Measurements from ENCODE around the gene NFASC.

Gene NFASC

DNA sequence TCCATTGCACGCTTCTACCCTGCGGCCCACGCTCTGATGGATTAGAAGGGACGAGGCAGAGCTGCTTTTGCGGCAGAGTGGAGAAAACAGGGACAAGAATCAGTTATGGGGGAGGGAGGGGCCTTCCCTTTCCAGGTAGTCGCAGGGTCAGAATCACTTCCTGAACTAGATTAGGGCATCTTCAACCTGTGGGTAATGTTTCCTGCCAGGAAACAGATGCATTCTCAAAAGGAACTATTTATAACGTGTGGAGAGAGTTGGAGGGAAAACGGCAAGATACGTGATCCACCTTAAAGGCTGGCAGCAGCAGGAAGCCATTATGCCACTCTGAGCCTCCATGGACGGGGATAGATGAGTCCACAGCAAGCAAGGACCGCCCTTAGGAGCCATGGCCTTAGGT, 112.5 kb downstream of the NFASC start:
- DNase-seq (ENCODE audit: low spot score): no peak

DNA sequence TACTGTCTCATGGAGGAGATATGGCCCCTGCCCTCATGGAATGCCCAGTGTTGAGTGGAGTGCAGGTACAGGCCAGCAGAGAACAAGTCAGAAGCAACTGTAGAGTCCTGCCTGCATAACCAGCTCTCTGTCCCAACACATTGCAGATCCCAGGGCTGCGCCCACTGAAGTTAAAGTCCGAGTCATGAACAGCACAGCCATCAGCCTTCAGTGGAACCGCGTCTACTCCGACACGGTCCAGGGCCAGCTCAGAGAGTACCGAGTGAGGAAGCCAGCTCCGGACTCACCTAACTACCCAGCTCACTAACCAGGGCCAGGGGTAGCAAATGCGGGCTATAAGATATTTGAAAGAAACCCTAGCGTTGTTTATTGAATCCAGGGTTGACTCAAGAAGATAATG, 113.2 kb downstream of the NFASC start:
- DNase-seq (ENCODE audit: low spot score): no peak

DNA sequence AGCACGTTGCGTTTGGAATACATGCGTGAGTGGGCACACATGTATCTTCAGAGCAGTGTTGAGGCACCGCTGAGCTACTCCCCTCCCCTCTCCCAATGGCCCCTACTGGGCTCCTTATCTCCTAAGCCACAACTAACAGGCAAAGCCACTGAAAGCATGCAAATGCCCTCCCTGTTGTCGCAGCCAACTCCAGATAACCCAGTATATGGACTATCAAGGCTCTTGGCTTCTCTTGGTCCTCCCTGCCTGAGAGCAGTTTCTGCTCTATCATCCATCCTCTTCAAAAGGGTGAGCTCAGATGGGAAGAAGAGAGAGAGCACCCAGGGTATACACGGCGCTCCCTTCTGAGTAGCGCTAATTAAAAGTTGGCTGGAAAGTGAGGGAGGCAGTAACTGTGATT, 113.8 kb downstream of the NFASC start:
- DNase-seq (ENCODE audit: low spot score): no peak

DNA sequence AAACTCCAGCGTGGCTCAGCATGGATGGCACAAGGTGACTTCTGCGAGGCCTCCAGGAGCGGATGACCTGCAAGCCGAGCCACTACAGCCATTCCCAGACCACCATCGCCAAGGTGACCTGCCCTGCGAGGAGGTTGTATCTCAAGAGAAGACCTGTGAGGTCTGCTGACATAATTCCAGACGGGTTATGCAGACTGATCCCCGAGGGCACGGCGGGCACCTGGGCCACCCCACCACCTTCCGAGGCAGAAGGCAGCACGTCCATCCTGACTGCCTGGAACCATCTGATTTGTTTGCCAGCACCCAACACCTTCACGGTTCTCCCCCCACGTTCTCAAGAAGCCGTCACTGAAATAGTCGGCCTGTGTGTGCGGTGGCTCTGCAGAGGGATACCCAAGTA, 115.5 kb downstream of the NFASC start:
- DNase-seq (ENCODE audit: low spot score): no peak

DNA sequence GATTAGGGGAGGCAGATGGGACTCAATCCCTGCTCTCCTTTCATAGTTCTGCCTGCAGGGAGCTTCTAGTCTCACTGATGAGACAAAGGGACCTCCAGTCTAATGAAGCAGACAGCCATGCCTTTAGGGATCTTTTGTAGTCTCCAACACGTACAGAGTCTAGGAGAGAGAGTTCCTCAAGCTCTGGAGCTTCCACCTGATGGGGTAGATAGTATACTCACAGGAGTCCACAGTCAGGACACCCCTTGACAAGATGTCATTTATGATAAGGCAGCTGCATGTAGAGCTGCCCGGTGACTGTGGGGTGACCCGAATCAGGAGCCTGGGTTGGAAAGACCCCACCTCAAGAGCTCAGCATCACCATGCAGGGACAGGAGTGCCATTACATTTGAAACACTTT, 117.0 kb downstream of the NFASC start:
- DNase-seq (ENCODE audit: low spot score): no peak

DNA sequence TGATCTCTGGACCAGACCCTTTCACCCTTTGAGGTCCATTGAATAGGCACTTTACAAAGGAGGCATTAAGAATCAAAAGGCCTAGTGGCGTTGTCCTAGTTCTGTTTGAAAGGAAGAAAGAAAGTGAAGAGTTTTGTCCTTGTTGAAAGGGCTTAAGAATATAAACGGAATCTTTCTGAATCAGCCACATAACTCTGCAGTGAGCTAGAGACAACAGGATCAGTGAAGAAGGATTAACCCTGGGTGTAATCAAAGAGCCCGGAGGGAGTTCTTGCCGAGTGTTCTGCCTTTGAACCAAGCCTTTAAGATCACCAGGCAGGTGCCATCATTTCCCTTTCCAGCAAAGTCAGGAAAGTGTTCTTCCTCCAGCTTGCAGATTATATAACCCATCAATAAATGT, 117.5 kb downstream of the NFASC start:
- no peak for DNase-seq (ENCODE audit: low spot score)

DNA sequence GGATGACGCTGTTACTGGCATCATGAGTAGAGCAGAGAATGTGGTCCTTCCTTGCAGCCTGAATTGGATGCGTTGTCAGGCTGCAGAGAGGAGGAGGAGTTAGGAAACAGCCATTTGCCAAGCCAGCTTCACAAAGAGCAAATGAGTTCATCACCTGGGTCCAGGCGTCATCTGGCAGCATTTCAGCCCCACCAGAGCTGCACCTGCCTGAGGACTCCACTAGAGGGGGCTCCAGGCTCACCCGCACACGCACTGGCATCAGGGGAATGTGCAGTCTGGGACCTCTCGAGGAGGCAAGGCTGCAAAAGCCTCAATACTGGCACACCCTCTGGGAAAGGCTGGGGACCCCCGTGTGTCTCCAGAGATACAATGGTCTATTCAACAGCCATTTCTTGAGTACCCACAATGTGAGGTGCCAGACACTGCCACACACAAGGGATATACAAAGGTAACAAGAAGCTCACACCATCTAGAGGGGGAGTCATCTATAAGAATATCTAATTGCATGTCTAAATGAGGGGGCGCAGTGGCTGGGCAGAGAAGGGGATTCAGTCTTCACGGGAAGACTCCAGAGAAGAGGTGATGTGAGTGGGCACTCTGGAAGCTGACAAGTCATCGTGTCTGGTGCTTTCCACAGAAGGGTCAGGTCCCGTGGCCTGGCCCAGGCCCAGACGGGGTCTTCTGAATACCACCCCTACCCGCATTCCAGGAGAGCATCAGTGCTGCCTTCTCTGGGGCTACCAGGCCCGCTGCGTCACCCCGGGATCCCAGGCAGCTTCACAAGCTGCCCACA, 118.8 kb downstream of the NFASC start:
- DNase-seq (ENCODE audit: low spot score): peak; percentile 97

DNA sequence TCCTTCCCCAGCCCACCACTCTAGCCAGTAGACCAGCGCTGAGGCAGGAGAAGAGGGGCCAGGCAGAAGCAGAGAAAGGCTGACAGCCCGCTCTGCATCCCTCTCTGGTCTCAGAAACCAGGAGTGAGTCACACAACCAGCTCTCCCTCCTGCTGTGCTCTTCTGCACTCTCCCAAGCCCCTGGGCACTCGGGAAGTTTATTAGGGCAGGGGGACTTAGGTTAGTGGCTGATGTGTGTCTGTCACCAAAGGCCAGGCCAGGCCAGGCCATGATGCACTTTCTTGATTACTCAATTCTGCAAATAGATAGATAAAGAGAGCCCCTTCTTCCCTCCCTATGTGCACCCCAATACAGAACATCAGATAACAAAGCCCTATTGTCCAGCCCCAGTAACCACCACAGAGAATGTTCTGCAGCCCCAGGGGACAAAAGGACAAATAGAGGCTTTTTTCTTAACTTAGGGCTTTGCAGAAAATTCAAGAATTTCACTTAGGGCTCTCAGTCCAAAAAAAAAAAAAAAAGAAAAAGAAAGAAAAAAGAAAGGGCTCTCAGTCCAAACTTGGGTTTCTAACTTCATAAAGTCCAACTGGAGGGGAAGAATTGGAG, 119.5 kb downstream of the NFASC start:
- no peak for DNase-seq (ENCODE audit: low spot score)

DNA sequence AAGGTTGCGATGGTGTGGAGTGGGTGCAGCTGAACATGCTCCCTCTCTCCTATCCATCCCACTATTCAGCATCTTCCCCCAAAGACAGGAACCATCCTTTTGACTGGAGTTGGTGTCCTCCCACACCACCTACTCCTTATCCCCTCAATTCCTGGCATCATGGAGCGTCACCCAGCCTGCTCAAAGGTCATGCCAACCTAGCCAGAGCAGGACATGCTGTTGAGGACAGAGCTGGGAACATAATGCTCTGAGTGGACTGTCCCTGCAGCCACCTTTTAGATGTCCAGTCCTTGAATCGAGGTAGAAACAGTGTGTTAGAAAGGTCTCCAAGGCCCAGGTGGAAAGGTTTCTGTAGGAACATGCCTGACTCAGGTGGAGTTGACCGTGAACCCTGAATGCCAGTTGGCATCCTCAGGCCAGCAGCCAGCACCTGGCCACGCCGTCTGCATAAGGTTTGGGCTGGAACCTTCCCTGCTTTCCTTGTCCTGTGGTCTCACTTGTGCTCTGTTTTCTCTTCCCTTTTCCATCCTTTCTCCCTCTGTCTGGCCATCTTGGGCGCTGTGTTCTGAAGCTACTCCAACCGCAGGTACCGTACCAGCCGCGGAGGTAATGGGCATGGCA, 120.2 kb downstream of the NFASC start:
- DNase-seq (ENCODE audit: low spot score): no peak

DNA sequence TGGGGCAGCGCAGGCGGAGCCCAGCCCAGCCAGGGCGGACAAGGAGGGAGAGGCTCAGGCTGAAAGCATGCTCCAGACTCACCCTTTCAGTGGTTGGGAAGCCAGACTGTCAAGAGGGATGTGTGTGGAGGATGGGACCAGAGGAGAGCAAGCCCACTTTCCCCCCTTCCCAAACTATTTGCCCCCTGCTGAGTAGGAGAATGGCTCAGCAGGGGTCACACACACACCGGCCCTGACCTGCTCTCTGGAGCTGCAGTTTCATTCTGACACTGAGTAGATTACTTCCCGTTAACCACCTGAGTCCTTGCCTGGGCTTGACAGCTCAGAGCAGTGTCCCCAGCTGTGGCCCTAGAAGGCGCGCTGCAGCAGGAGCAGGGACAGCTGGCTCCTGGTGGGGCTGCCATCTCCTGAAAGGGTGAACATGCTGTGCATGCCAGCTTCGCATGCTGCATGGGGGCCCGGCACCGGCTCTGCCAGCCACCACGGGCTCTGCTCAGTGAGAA, 120.7 kb downstream of the NFASC start:
- no peak for DNase-seq (ENCODE audit: low spot score)

DNA sequence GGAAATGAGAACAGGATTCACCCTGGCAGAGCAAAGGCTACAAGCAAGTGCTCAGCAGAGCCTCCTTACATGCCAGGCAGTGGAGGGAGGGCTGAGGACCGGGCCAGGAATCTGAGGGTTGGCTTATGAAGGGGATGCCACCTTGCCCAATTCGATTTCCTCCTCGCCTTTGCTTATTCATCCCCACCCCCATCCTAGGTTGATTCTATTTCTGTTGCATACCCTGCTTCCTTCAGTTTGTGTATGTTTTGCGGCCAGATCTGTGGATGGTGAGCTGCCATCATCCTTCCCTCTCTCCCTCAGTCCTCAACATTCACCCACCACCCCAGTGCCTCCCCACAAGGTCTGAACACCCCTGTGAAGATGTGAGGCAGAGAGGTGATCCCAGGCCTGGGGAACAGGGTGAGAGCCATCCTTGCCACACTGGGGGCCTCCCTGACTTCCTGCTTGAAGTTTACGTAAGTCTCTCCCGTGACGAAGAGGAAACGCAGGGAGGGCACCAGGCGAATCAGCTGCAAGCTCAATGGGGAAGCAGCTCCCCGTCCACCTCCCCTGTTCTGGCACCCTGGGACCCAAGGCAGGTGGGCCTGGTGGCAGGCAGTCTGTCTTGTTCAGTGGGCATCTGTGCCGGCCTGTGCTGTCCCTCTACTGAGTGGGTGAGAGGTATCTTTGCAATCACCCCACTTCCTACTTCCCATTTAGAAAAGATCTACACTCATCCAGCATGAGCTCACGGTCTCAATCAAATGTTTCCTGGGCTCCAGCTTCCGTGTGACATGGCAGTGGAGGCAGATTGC, 121.7 kb downstream of the NFASC start:
- no peak for DNase-seq (ENCODE audit: low spot score)

DNA sequence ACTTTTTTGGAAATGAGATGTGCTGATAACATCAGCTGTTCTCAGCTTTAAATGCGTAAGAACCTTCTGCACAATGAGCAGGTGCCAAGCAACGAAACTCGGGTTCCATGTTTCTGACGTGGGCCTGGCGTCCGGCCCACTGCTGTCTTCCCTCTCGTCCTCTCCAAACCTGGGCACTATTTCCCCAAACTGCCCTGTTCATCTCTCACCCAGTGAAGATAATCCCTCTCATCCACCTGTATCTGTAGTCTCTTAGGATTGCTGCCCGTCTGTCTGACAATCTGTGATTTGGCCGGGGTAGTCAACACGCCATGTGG, 122.3 kb downstream of the NFASC start:
- DNase-seq (ENCODE audit: low spot score): no peak

DNA sequence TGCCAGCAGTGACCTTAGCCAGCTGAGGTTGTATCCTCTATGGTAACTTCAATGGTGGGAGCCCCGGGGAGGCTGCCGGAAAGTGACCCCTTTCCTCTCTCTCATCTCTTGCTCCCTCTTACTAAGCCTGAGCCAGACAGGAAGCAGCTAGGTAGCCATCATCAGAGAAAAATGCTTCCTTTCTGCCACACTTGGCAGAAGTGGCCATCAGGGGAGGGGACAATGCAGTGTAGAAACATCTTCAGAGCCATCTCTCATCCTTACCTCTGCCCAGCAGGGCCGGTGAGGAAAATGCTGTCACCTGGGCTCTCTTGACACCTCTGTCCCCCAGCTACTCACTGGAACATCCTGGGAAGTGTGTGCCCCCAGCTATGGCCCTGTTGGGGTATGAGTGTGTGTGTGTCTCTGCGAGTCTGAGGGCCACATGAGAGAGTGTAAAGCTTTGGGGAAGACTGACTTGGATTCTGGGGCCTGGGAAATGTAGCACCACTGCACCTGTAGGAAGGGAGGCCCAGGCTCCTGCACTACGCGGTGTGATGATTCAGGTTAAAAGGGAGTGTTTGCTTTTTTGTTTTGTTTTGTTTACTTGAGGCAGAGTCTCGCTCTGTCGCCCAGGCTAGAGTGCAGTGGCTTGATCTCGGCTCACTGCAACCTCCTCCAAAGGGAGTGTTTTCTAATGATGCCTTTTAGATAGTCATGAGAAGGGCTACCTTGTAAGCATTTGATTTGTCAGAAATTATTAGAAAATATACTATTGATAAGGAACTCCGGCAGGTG, 123.6 kb downstream of the NFASC start:
- no peak for DNase-seq (ENCODE audit: low spot score)

DNA sequence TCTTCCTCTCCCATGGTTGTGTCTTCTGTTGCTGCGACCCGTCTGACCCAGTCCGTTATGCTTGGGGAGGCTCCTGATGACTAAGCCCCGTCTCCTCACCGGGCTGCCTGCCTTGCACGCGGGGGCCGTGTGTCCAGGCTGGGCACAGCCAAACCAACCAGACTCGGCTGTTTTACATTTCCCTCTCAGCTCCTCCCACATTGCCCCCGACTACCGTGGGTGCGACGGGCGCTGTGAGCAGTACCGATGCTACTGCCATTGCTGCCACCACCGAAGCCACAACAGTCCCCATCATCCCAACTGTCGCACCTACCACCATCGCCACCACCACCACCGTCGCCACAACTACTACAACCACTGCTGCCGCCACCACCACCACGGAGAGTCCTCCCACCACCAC, 126.3 kb downstream of the NFASC start:
- no peak for DNase-seq (ENCODE audit: low spot score)

DNA sequence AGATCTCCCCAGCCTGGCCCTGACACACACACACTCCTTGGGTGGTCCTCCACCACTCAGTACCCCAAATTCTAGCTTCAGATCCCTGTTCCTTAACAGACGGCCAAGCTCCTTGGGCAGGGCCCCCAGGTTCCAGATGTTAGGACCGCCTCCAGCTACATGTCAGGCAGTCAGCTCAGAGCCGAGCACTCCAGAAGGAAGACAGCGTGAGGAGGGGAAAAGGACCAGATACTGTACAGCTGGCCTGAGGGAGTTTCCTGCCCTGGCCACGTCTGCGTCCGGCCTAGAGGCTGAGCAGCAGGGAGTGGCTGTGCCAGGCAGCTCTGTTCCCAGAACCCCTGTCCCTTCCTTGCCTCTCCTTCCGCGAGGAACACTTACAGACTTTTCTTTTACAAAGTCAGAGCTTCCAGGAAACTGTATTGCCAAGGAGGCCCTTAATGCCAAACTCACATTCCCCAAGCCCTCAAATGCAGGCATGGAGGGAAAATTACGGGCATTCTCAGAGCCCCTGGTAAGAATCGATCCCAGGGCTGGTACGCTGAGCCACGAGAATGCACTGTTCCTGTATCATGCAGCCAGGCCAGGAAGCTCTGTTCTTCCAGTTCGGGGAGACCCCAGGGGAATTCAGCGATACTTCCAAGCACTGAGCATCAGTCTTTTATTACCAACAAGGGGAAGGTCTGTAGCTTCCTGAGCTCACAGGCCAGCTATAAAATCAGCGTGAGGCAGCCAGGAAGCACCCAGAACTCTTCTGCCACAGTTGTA, 127.1 kb downstream of the NFASC start:
- no peak for DNase-seq (ENCODE audit: low spot score)

DNA sequence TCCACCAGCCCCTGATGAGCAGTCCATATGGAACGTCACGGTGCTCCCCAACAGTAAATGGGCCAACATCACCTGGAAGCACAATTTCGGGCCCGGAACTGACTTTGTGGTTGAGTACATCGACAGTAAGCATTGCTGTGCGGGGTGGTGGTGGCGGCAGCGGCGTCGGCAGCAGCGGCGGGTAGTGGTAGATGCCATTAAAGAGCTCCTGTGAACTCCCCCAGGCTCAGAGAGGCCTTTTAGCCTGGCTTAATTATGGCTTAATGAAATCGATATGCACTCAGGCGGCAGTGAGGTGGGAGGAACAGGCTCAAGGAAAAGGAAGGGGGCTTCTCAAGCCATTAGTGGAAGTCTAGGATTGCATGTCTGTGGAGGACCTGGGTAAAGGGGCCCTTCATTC, 130.5 kb downstream of the NFASC start:
- no peak for DNase-seq (ENCODE audit: low spot score)

DNA sequence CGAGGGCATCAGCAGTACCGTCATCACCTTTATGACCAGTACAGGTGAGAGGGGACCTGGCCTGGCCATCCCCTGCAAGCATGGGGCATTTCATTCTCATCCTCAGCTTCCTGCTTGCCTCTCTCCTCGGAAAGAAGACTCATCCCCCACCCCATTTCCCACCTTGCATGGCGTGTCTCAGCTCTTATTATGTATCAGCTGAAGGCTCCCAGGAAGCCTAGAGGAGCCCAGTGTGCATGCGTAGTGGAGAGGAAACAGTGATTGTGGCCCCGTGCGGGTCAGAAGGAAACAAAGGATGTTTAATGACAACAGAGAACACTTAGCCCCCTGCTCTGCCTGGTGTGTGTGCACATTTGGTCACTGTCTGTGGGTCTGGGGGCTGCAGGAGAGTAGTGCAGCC, 132.0 kb downstream of the NFASC start:
- DNase-seq (ENCODE audit: low spot score): no peak

DNA sequence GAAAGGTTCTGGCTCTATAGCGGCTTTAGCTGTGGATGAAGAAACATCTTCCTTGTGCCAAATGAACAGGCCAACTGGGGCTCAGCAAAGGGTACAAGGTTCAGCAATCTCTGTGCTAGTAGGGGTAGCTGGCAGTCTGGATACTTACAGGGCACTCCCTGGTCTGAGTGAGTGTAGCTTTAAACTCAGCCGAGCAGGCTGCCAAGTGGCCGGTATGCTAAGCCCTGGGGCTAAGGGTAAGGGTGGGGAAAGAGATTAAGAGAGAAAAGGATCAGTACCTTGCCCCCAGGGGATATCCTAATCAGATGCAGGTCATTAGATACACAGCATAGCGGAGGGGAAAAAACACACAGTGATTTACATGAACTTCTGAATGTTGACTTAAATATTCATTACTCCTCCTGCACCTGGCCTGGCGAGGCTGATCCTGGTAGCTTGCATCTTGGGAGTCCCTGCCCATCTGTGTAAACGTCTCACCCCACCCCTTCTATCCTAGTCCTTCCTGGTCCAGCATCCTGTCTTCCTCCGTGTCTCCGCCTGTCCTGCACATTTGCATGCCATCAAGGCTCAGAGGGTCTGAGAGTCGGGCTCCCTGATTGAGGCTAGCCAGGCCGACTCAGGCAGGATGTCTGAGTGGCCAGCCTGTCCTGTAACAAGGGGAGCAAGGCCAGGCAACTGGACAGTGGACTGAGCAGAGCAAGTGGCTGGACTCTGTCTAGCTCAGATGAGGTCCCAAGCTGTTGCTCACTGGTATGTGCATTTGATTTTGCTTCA, 132.9 kb downstream of the NFASC start:
- DNase-seq (ENCODE audit: low spot score): no peak

DNA sequence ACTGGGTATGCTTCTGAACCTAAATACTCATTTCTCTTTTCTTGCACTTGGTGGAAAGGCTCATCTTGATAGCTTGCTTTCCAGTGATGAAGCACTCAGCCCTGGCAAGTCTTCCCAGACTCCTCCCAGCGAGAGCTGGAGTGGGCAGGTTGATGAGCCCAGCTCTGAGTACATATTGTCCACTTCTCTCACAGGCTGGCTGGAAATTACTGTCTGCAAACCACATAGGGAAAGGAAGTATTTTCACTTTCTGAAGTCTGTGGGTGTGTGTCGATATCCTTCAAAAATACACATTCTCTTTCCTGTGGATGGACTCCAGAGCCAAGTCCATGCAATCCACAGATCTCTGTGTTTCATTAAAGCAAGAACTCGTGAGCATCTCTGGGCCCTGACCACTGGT, 133.7 kb downstream of the NFASC start:
- no peak for DNase-seq (ENCODE audit: low spot score)

DNA sequence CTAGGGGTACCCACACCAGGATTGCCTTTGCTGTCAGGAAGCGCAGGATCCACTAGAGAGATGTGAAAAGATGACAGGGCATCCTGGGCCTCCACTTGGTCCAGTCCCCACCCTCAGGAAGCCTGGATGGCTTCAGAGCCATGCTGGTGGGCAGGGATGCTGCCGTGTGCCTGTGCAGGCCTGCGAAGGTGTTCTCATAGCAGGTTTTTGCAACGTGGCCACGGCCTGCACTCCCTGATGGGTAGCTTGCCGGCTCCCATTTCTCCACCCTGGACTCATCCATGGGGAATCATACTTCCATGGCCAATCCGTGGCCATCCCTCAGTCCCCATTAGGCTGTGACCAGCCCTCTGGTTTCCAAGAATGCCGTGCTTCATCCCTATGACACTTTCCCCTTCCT, 138.2 kb downstream of the NFASC start:
- DNase-seq (ENCODE audit: low spot score): no peak
